HCT116 (cell line): ENCODE results near the gene FBXO46. TPM values are rescaled to one million over a fixed set of nuclear protein-coding genes. Genes with fewer than 3 reads are reported as not detected.

Source experiments
- ATAC-seq: fragments of 200-7000 bp; cut with Tn5 transposase; 2 replicates; pipeline ENCODE4 v1.9.1; 2020; ENCODE audit warnings: mild to moderate bottlenecking, moderate library complexity
- BruUV-seq: library from RNA; stranded (reverse); fragments of 400-500 nt; replicated peaks from 2 replicates; lab custom pipeline; 2021; lab: Mats Ljungman, UMichigan
- CTCF ChIA-PET: fragments of 300-600 bp; sonication (Branson Sonifier 250); formaldehyde crosslinking; loops from one replicate; lab custom pipeline; 2021; ENCODE audit warnings: antibody characterized with exemption; lab: Charles Lee
- POLR2A ChIA-PET: fragments of 300-600, 350-600 bp; sonication (Branson Sonifier 250); formaldehyde crosslinking; loops from one replicate; lab custom pipeline; 2021; ENCODE audit warnings: antibody characterized with exemption; lab: Charles Lee
- RAD21 ChIA-PET, 2 experiments: fragments of 300-600 bp; sonication (Branson Sonifier 250); formaldehyde crosslinking; loops; one replicate each; lab custom pipeline; 2023; ENCODE audit warnings: low total read pairs in 2 of 2; ENCODE audit not compliant: uncharacterized antibody in 2 of 2, unreplicated experiment in 2 of 2, low non-redundant PET in 1 of 2; lab: Charles Lee
- DNase-seq: peaks from one replicate; pipeline ENCODE4 v3.0.0-alpha.2; 2010; ENCODE audit warnings: low read depth, low spot score
- H2AFZ ChIP-seq: fragments of 200-600 bp; shearing (Covaris generic), sonication (generic); 2 replicates; pipeline ENCODE4 v1.6.1; 2017; ENCODE audit warnings: low read depth, mixed run types, mixed read lengths, antibody characterized with exemption, low read length; ENCODE audit not compliant: poor library complexity, severe bottlenecking
- H3K27ac ChIP-seq: 2 replicates; pipeline ENCODE4 v1.5.1; 2012; ENCODE audit warnings: low read depth, low read length
- H3K27me3 ChIP-seq: fragments of 200-600 bp; sonication (generic); 2 replicates; pipeline ENCODE4 v1.6.1; 2016; ENCODE audit warnings: mixed run types, low read length, mixed read lengths; ENCODE audit not compliant: insufficient read depth
- H3K36me3 ChIP-seq, 2 experiments: fragments of 200-500 bp in 1 of 2; fragments of 200-600 bp in 1 of 2; sonication (Bioruptor generic) in 1 of 2; sonication (generic) in 1 of 2; 2 replicates each; pipeline versions ENCODE4 v1.5.1 to v1.6.1; 2014 to 2016; ENCODE audit warnings: low read length in 2 of 2, inconsistent platforms in 1 of 2, mixed read lengths in 1 of 2, mixed run types in 1 of 2; ENCODE audit not compliant: insufficient read depth in 2 of 2, control insufficient read depth in 1 of 2
- H3K4me1 ChIP-seq, 2 experiments: fragments of 200-600 bp in 1 of 2; sonication (generic) in 1 of 2; 2 replicates each; pipeline versions ENCODE4 v1.5.1 to v1.6.1; 2012 to 2017; ENCODE audit warnings: low read length in 2 of 2, inconsistent platforms in 1 of 2, mild to moderate bottlenecking in 1 of 2, mixed read lengths in 1 of 2, mixed run types in 1 of 2, moderate library complexity in 1 of 2; ENCODE audit not compliant: insufficient read depth in 2 of 2, control insufficient read depth in 1 of 2
- H3K4me2 ChIP-seq: fragments of 200-600 bp; sonication (generic); 2 replicates; pipeline ENCODE4 v1.6.1; 2017; ENCODE audit warnings: mixed run types, low read length, mixed read lengths
- H3K4me3 ChIP-seq, 2 experiments: fragments of 200-600 bp in 1 of 2; sonication (generic) in 1 of 2; replicated peaks in 1 of 2; 2 replicates each; pipeline ENCODE4 v1.5.1; 2011 to 2016; ENCODE audit warnings: low read length in 2 of 2, control low read depth in 1 of 2, low read depth in 1 of 2, mild to moderate bottlenecking in 1 of 2, mixed read lengths in 1 of 2, mixed run types in 1 of 2
- H3K79me2 ChIP-seq: fragments of 200-600 bp; sonication (generic); 2 replicates; pipeline ENCODE4 v1.6.1; 2017; ENCODE audit warnings: mild to moderate bottlenecking, mixed run types, low read length, moderate library complexity, mixed read lengths; ENCODE audit not compliant: insufficient read depth
- H3K9ac ChIP-seq: fragments of 200-600 bp; sonication (generic); 2 replicates; pipeline ENCODE4 v1.6.1; 2016; ENCODE audit warnings: low read length, mixed read lengths
- H3K9me2 ChIP-seq: fragments of 200-600 bp; sonication (generic), shearing (Covaris generic); 2 replicates; pipeline ENCODE4 v1.6.1; 2017; ENCODE audit warnings: mixed run types, mild to moderate bottlenecking, moderate library complexity; ENCODE audit not compliant: insufficient read depth
- H3K9me3 ChIP-seq, 2 experiments: fragments of 200-500 bp in 1 of 2; fragments of 200-600 bp in 1 of 2; sonication (Bioruptor generic) in 1 of 2; sonication (generic) in 1 of 2; 2 replicates each; pipeline ENCODE4 v1.6.1; 2014 to 2017; ENCODE audit warnings: low read length in 2 of 2, mixed read lengths in 2 of 2, inconsistent platforms in 1 of 2, low read depth in 1 of 2, mild to moderate bottlenecking in 1 of 2, mixed run types in 1 of 2, moderate library complexity in 1 of 2; ENCODE audit not compliant: control insufficient read depth in 1 of 2, insufficient read depth in 1 of 2
- H4K20me1 ChIP-seq: fragments of 200-600 bp; sonication (generic), shearing (Covaris generic); 2 replicates; pipeline ENCODE4 v1.6.1; 2017; ENCODE audit warnings: mixed run types, mild to moderate bottlenecking, moderate library complexity; ENCODE audit not compliant: insufficient read depth
- CBX3 ChIP-seq: IDR thresholded peaks from 2 replicates; pipeline ENCODE4 v1.6.1; 2012; ENCODE audit warnings: low read depth
- EGR1 ChIP-seq: IDR thresholded peaks from 2 replicates; pipeline ENCODE4 v1.6.1; 2012; ENCODE audit warnings: low read depth
- JUND ChIP-seq: IDR thresholded peaks from 2 replicates; pipeline ENCODE4 v1.6.1; 2012
- POLR2A ChIP-seq: IDR thresholded peaks from 2 replicates; pipeline ENCODE4 v1.7.0; 2011; ENCODE audit warnings: borderline replicate concordance; ENCODE audit not compliant: insufficient read depth, insufficient read length; ENCODE audit errors: extremely low read depth
- POLR2AphosphoS5 ChIP-seq: IDR thresholded peaks from 2 replicates; pipeline ENCODE4 v1.6.1; 2011; ENCODE audit warnings: mild to moderate bottlenecking, low read depth, low read length, moderate library complexity
- RAD21 ChIP-seq: IDR thresholded peaks from 2 replicates; pipeline ENCODE4 v1.6.1; 2012; ENCODE audit warnings: low read depth, mild to moderate bottlenecking
- SIN3A ChIP-seq: IDR thresholded peaks from 2 replicates; pipeline ENCODE4 v1.6.1; 2012; ENCODE audit warnings: low read depth
- SP1 ChIP-seq: IDR thresholded peaks from 2 replicates; pipeline ENCODE4 v1.6.1; 2012; ENCODE audit warnings: low read depth
- TCF7L2 ChIP-seq: IDR thresholded peaks from 2 replicates; pipeline ENCODE4 v1.7.0; 2011; ENCODE audit warnings: borderline replicate concordance, inconsistent platforms; ENCODE audit not compliant: insufficient read depth, insufficient read length; ENCODE audit errors: extremely low read depth
- intact Hi-C: fragments of 100-400 bp; cut with micrococcal nuclease; formaldehyde crosslinking; loops from 2 replicates; pipeline ENCODE4 v1.10.0; 2022
- total RNA-seq: library from RNA; stranded (reverse); gene quantifications from one replicate; pipeline ENCODE4 v1.2.1, GENCODE V29; 2021; ENCODE audit not compliant: unreplicated experiment
- TF ChIP-seq, protein P1 (sequence below): IDR thresholded peaks from 2 replicates; pipeline ENCODE4 v1.6.1; 2012
- TF ChIP-seq, protein P2 (sequence below), 3 experiments: fragments of 200-600 bp in 1 of 3; sonication (generic) in 1 of 3; IDR thresholded peaks in 2 of 3; conservative IDR thresholded peaks in 1 of 3; 2 replicates each; pipeline ENCODE4 v1.5.1; 2012 to 2017; ENCODE audit warnings: low read depth in 2 of 3, low read length in 2 of 3, antibody characterized with exemption in 1 of 3, borderline replicate concordance in 1 of 3, control low read depth in 1 of 3, mild to moderate bottlenecking in 1 of 3, mixed read lengths in 1 of 3, mixed run types in 1 of 3, moderate library complexity in 1 of 3; ENCODE audit not compliant: insufficient read depth in 1 of 3

FBXO46 gene
- total RNA-seq, 1 experiment from 2014 or later: 31.7 TPM

DNA sequence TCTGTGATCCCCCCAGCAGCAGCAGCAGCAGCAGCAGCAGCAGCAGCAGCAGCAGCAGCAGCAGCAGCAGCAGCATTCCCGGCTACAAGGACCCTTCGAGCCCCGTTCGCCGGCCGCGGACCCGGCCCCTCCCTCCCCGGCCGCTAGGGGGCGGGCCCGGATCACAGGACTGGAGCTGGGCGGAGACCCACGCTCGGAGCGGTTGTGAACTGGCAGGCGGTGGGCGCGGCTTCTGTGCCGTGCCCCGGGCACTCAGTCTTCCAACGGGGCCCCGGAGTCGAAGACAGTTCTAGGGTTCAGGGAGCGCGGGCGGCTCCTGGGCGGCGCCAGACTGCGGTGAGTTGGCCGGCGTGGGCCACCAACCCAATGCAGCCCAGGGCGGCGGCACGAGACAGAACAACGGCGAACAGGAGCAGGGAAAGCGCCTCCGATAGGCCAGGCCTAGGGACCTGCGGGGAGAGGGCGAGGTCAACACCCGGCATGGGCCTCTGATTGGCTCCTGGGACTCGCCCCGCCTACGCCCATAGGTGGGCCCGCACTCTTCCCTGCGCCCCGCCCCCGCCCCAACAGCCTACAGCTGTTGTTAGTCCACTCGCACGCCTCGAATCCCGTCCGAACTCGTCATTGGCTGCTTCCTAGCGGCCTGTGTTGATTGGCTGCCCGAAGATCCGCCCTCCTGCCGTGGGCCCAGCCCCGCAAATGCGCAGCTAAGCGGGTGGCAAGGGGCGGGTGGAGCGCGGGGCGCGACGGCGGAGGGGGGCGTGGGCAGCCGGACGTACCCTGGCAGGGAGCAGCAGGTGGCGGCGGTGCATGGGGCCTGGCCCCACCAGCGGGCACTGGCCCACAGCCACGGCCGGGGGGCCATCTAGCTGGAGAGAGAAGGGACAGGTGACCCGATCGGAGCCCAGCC is 39.8 kb upstream of the FBXO46 start:
- H3K4me2 ChIP-seq: peak overlapping the region; percentile 92
- H3K9me2 ChIP-seq: no peaks in the 10 kb centered on the region
- ATAC-seq (peak; percentile 77), DNase-seq (peak; percentile 96)
- H3K27me3 ChIP-seq: no peaks in the 10 kb centered on the region
- peak overlapping the region; percentile 58 for H3K9ac ChIP-seq
- H3K36me3 ChIP-seq: no peaks in the 10 kb centered on the region
- no peaks in the 10 kb centered on the region for H3K9me3 ChIP-seq
- H3K4me3 ChIP-seq: peak overlapping the region; percentile 62 to 84
- H3K4me1 ChIP-seq: peaks cover 14 to 43% of the 10 kb centered on the region in 2 experiments
- H3K79me2 ChIP-seq: no peaks in the 10 kb centered on the region
- TF ChIP-seq TCF7L2 (peak; percentile 32), JUND (no peak; the same call in 1 of the 2 replicates), POLR2A (peak; percentile 17), EGR1 (peak; percentile 91), POLR2AphosphoS5 (peak; percentile 62), RAD21 (peak; percentile 88), SP1 (peak; percentile 91), CBX3 (no peak; the same call in 1 of the 2 replicates), SIN3A (peak; percentile 82)
- TF ChIP-seq, protein P1, sequence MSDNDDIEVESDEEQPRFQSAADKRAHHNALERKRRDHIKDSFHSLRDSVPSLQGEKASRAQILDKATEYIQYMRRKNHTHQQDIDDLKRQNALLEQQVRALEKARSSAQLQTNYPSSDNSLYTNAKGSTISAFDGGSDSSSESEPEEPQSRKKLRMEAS: peak; percentile 69
- TF ChIP-seq, protein P2, sequence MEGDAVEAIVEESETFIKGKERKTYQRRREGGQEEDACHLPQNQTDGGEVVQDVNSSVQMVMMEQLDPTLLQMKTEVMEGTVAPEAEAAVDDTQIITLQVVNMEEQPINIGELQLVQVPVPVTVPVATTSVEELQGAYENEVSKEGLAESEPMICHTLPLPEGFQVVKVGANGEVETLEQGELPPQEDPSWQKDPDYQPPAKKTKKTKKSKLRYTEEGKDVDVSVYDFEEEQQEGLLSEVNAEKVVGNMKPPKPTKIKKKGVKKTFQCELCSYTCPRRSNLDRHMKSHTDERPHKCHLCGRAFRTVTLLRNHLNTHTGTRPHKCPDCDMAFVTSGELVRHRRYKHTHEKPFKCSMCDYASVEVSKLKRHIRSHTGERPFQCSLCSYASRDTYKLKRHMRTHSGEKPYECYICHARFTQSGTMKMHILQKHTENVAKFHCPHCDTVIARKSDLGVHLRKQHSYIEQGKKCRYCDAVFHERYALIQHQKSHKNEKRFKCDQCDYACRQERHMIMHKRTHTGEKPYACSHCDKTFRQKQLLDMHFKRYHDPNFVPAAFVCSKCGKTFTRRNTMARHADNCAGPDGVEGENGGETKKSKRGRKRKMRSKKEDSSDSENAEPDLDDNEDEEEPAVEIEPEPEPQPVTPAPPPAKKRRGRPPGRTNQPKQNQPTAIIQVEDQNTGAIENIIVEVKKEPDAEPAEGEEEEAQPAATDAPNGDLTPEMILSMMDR (IDR thresholded peaks at IDR 0.05 in 2 of 3, conservative IDR thresholded peaks at IDR 0.05 in 1 of 3; ENCODE audit: borderline replicate concordance in 1 of 3, insufficient read depth in 1 of 3, low read depth in 2 of 3, low read length in 2 of 3): peak; percentile 85 to 86 (median 86); a peak in 5 of 6 replicates
- CTCF ChIA-PET: interaction anchor here (0.5 to 4.2 kb wide), 20 partner anchors 8 to 777 kb away, joined by 3 to 71 read pairs (median 10); partner anchors contain the start of genes DMPK, DMWD, FBXO46 and IRF2BP1
- POLR2A ChIA-PET: interaction anchor here (0.6 to 3.6 kb wide), 11 partner anchors 11 to 156 kb away, joined by 3 to 50 read pairs (median 6); partner anchors contain the start of gene DMPK
- intact Hi-C loops: loop anchor here (1.0 to 10.0 kb wide), 5 partner anchors 9 to 676 kb away; partner anchors contain the start of genes FBXO46, PPP1R37 and QPCTL
- RAD21 ChIA-PET: interaction anchor here (0.6 to 2.0 kb wide), 6 partner anchors 9 to 47 kb away, joined by 3 to 9 read pairs (median 7); partner anchors contain the start of gene DMPK (in 1 of the 2)
- H2AFZ ChIP-seq: no peak overlapping the region
- peak overlapping the region; percentile 94 for H3K27ac ChIP-seq
- H4K20me1 ChIP-seq: no peaks in the 10 kb centered on the region
- no TSS peak for BruUV-seq
